GM21360 (cell line): Measurements from ENCODE around the gene NPHP4.
"Not testable (repeated sequence)": the region's sequence is repeated elsewhere in the genome, so short reads cannot be mapped to it uniquely, and the experiment has no call there.

Source experiments
- ATAC-seq: cut with Tn5 transposase; IDR thresholded peaks from one replicate; pipeline ENCODE4 v1.9.1; 2021; ENCODE audit warnings: mild to moderate bottlenecking, moderate library complexity; ENCODE audit not compliant: unreplicated experiment

NPHP4 gene

DNA sequence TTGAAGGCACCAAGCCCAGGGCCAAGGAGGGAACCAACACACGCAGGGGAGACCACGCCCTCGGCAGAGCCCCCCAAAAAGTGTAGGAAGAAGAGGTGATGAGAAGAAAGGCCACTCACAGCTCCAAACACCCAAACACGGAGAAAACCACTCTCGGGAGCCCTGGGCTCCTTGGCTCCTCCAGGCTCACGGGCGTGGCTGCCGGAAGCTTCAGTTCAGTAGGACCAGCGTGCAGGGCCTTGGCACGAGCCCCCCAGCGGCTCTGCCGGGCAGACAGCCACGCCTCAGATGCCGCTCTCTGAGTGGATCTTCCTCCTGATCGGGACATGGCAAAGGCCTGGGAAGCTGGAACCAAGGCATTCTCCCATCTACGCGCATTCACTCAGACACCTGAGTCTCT, 94.0 kb downstream of the NPHP4 start:
- no peak for ATAC-seq

DNA sequence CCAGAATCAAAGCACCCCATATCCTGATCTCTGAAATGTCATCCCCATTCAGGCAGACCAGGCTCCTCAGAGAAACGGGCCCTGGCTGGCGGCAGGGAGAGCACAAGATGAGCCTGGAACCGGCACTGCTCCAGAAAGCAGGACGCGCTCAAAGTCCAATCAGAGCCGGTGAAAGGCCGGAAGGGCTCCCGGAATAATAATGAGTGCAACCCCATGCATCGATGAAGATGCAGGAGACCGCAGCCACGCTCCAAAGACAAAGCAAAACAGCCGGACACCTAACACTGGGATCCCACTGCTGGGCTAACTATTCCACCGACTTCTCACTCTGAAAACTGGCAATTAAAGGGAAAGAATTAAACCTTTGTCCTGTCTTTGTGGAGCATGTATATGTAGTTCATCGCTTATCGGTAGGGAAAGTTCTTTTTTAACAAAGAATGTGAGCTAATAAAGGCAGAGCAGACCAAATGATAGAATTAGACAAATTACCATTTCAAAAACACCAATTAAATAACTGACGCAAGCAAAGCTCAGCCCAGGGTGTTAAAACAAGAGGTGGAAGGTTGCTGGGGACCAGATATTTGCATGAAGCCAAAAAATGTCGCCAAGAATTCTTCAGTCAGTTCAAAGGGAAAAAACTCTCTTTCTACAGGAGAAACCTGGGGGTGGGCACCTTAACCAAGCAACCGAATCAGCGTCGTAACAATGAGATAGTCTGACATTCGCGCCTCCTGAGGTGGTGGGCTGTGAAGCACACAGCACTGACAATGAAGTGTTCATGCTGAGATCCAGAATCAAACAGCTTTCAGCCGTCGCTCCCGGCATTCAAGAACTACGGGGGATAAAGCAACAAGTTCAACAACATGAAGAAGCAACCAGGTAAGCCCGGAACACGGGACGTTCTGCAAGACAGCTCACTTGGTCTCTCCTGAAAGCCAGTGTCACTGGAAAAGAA, 95.2 kb downstream of the NPHP4 start:
- no peak for ATAC-seq

DNA sequence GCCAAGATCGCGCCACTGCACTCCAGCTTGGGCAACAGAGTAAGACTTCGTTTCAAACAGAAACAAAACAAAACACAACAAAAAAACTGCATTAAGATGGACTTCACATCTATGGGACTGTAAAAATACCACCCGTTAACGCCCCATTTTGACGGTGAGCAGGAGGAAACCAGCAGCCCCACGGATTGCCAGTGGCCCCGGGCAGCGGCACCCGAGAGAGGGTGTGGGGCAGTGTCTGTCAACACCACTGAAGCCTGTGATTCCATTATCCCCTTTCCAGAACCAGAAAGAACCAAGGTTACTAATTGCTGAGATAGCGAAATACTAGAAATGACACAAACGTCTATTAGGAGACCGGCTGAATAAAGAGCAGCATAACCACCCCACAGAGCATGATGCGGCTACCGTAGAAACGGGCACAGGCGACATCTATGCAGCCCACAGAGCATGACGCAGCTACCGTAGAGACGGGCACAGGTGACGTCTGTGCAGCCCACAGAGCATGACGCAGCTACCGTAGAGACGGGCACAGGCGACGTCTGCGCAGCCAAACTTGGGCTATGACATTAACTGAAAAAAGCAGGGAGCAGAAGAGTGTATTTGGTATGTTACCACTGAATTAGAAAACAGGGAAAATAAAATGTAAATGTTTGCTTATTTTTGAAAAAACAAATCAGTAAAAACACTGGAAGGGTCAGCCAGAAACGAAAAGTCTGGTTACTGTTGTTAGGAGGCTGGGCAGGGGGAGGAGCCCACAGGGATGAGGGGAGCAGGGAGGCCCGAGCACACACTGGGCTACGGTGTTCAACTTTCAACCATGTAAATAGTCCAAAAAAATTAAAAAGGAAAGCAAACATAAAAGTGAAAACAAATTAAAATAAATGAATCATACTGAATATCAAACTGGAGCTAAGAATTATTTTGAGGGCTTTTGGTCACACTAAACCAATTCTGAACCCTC, 96.5 kb downstream of the NPHP4 start:
- ATAC-seq: no peak

DNA sequence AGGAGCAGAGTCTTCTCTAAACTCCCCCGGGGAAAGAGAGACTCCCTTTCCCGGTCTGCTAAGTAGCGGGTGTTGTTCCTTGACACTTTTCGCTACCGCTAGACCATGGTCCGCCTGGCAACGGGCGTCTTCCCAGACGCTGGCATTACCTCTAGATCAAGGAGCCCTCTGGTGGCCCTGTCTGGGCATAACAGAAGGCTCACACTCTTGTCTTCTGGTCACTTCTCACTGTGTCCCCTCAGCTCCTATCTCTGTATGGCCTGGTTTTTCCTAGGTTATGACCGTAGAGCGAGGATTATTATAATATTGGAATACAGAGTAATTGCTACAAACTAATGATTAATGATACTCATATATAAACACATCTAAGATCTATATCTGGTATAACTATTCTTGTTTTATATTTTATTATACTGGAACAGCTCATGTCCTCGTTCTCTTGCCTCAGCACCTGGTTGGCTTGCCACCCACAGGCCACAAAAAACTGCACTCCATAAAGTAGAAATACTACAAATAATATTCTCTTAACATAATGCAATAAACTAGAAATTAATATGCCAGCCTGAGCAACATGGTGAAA, 98.4 kb downstream of the NPHP4 start:
- not testable (repeated sequence) for ATAC-seq

DNA sequence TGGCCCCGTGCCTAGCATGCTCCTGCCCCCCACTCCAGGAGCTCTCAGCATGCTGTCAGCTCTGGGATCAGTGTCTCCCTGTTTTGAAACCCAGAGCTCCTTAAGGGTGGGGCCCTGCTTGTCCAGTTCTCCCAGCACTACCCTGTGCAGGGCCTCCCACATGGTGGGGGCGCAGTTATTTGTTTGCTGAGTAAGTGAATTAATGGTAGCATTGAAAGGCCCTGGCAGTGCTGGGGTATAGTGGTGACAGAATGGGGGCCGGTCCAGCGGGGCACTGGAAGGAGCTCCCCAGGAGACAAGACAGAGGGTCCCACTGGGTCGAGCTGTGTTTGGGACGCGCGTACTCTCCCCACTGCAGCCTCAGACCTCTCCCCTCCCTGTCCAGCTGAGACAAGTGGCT, 99.9 kb downstream of the NPHP4 start:
- ATAC-seq: no peak

DNA sequence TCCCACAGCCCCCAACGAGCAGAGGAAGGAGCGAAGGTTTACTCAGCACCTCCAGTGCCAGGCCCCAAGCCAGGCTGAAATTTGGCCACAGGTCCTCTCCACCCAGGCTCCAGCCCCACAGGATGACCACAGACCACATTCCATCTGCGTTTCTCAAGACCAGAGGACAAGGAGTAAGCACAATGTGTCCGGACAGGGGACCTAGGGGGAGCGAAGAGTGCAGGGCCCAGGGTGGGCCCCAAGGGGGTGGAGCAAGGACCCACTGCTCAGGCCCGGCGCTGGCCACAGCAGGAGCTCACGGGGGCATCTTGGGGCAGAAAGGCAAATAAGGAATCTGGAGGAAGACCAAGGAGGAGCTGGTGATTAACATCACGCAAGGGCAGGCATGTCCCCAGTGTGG, 100.5 kb downstream of the NPHP4 start:
- ATAC-seq: no peak

- ATAC-seq: no peak
Observed at GRCh38 chr1:5891137-5891536, 101.1 kb downstream of the NPHP4 start.

DNA sequence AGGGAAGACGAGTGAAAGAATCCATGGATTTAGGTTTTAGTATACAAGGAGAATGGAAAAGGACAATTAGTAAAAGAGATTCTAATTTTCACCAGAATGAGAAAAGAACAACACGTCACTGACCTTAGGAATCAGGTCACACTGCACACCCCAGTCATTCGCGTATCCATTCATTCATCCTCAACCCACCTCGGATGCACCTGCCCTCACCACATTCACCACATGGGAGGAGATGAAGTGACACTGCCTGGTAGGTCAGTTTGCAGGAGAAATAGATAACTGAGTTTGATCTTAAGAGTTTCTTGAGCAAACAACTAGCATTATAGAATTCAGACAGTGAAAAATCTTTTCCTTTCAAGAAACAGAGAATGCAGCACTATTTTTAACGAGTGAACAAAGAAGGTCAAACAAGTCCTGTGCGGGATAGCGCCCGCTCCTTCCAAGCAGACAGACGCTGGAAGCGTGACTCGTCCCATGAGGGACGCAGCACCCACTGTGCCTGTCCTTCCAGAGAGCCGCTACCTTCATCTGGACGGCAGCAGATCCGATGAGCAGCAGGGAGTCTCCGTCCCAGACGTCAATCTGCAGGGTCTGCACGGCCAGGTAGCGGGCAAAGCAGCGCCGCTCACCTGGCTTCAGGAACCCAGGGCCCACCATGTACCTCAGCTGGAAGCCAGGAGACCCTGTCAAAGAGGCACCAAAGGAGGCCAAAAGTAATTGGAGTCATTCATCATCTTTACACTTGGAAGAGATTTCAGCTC, 101.7 kb downstream of the NPHP4 start:
- ATAC-seq: no peak

- no peak for ATAC-seq
Observed at GRCh38 chr1:5889901-5890300, 102.3 kb downstream of the NPHP4 start.

GRCh38 chr1:5889462-5889861, 102.8 kb downstream of the NPHP4 start:
- no peak for ATAC-seq

DNA sequence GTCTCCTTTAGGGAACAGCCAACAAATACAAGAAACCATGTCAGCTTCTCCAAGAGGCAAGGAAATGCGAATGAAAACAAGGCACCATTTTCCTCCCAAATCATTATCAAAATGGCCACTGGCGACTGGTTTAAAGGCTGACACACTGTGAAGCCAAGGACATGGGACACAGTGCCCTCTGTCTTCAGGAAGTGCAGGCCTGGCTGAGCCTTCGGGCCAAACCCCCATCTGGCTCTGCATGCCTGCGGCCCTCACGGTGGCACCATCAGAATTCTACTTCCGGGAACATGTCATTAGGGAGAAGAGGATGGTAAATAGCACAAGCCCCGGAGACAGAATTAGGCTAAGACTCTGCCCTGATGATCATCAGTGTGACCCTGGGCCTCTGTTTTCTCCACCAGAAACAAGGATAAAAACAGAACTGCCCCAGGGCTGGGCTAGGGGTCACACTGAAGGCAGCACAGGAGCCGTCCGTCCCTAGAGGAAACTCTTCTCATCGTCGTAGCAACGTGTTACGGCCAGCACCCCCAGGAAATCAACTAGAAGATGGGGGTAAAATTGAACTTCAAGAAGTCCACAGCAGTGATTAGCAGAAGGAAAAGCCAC, 103.5 kb downstream of the NPHP4 start:
- no peak for ATAC-seq

DNA sequence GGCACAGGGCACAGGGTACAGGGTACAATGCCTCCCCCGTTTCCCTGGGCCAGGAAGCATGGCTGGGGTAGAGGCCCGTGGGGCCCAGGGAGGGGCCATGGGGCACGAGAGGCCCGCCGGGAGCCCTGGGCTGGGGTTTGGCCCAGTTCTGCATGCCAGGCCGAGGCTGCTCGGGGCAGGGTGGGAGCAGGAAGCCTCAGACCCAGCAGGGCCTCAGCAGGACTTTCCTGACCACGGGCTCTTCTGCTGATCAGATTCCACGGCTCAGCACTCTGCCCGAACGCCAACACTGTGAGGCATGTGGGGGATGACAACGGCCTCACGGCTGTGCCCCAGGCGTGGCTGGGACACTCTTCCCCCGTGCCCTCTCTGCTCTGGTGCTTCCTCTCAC, 104.3 kb downstream of the NPHP4 start:
- no peak for ATAC-seq

DNA sequence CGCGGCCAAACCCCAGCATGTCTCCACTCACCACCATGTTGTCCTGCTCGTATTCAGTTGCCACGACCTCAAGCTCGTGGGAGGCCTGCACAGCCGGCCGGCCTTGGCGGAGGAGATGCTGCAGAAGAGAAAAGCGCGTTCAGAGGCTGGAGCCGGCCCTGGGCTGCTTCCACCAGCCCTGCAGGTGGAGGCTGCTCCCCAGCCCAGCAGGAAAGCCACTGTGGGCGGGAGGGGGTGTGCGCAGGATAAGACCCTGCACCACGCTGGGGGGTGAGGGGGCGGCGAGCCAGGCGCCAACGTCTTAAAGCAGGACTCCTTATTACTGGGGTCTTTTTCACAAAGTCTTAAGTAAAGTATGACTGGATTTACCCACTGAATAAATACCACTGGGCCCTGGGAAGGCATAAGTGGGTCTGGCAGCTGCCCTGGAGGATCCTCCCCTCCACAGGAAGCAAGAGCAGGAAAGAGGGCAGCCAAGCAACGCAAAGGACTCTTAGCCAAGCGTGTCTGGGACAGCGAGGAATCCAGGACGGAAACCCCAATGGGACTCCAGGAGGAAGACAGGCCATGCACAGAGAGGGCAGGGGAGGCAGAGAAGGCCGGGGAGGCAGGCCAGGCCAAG, 104.8 kb downstream of the NPHP4 start:
- no peak for ATAC-seq

GRCh38 chr1:5886541-5887348, 105.5 kb downstream of the NPHP4 start:
- no peak for ATAC-seq

- ATAC-seq: no peak
Observed at GRCh38 chr1:5886140-5886483, 106.1 kb downstream of the NPHP4 start.

- ATAC-seq: no peak
Observed at GRCh38 chr1:5885471-5886139, 106.6 kb downstream of the NPHP4 start.

DNA sequence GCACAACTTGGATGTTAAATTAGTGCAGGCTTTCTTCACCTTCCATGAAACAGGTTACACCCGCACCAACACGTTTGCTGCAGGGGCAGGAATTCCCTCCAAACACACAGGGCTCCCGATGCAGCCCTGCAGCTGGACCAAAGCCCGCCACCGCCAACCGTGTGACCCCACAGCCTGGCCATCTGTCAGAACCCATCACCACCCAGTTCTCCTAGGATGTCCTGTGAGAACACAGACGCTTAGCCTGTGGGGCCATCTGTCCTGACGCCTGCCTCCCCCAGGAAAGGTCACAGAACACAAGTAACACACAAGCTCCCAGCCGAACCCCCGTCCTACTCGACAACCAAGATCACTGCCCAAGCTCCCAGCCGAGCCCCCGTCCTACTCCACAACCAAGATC, 108.1 kb downstream of the NPHP4 start:
- ATAC-seq: no peak
